GM12874 (cell line): Measurements from ENCODE around the gene C3orf18.

Source experiments
- CTCF ChIP-seq: IDR thresholded peaks from 2 replicates; pipeline ENCODE4 v1.5.1; 2011; ENCODE audit warnings: low read depth, mild to moderate bottlenecking, control low read depth, low read length, moderate library complexity; ENCODE audit not compliant: insufficient read depth

The C3orf18 gene

DNA sequence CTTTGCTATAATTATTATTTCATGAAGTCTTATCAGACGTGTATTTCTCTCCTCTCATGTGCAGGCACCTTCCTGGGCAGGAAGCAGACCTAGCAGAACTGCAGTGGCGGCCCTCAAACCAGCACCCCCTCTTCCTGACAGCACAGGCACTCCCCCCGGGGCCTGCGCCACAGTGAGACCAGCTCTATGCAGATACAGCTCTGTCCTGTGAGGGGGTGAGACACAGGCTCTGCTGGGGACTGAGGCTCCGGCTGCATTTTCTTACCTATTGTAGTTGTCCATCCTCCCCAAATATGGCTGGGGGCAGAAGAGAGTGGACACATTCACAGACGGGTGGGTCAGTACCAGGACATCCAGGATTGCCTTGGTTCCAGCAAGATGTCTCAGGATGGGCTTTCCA is 39.0 kb upstream of the C3orf18 start:
- no peak for TF ChIP-seq CTCF

GRCh38 chr3:50605901-50606326 is 38.4 kb upstream of the C3orf18 start:
- TF ChIP-seq CTCF: no peak

- no peak for TF ChIP-seq CTCF
These were observed 37.4 kb upstream of the C3orf18 start for GRCh38 chr3:50604628-50605588.

DNA sequence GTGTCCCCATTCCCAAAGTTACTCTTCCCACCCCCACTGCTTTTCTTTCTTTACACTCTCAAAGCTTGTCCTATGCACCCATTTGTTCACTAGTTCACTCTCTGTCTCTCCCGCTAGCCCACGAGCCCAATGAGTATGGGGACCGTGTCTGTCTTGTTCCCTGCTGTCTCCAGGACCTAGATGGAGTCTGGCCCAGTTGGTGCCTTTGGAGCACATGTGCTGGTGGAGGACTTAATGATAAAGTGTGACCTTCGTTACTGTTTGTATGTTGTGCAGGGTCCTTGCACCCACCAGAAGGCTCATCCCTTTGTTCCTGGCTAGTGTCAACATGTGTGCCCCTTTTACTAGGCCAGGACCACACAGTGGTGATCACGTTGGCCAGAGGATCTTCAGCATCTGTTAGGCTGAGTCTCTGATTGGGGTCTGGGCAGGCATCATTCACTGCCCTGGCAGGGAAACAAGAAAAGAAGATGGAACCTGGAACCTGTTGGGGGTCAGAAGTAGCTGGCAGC is 36.6 kb upstream of the C3orf18 start:
- no peak for TF ChIP-seq CTCF

- TF ChIP-seq CTCF: no peak
These were observed 35.9 kb upstream of the C3orf18 start for GRCh38 chr3:50603261-50604109.

GRCh38 chr3:50602595-50603191 is 35.1 kb upstream of the C3orf18 start:
- no peak for TF ChIP-seq CTCF
